HG02884 (cell line): ENCODE data around the gene SIGLEC9.

ENCODE experiments used
- ATAC-seq: cut with Tn5 transposase; IDR thresholded peaks from one replicate; pipeline ENCODE4 v1.9.1; 2021; ENCODE audit warnings: mild to moderate bottlenecking, moderate library complexity; ENCODE audit not compliant: unreplicated experiment

The SIGLEC9 gene

GRCh38 chr19:51173681-51174080 is 49.0 kb downstream of the SIGLEC9 start:
- no peak for ATAC-seq

DNA sequence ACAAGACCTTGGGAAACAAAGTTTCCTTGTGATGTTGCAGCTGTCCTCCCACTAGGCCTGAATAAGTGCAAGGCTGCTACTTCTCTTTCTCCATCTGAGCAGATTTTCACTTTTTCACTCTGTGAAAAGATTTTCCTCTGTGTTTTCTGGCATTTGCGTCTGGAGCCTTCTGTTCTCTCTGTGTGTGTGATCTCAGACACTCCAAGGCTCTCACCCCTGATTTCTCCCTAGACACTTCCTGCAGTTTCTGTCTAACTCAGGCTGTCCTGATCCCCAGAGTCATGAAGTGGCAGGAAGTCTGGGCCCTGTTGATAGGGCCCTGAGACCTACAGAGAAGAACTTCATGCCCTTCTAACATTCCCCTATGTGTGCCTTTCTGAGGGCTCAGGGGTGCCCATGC is 54.5 kb downstream of the SIGLEC9 start:
- ATAC-seq, result no peak
